Naive thymus-derived CD4-positive, alpha-beta T cell (primary cell): Measurements from ENCODE around the gene BTLA. TPM values are rescaled to one million over a fixed set of nuclear protein-coding genes. Genes with fewer than 3 reads are reported as not detected.

ENCODE experiments used
- ATAC-seq: fragments of 150-1000 bp; cut with Tn5 transposase; 2 replicates; pipeline ENCODE4 v1.10.0; 2021; ENCODE audit warnings: mild to moderate bottlenecking, moderate library complexity
- CTCF ChIA-PET: fragments of 350-600 bp; sonication (Branson Sonifier 250); formaldehyde crosslinking; loops from one replicate; lab custom pipeline; 2021; ENCODE audit warnings: antibody characterized with exemption; lab: Charles Lee
- POLR2A ChIA-PET: fragments of 350-600 bp; sonication (Branson Sonifier 250); formaldehyde crosslinking; loops from one replicate; lab custom pipeline; 2021; ENCODE audit warnings: antibody characterized with exemption, inconsistent platforms; lab: Charles Lee
- DNase-seq, 9 donors: peaks; one replicate each; pipeline versions ENCODE4 v3.0.0 to v3.0.0-alpha.2; 2020 to 2022; ENCODE audit warnings: mixed read lengths in 1 of 9
- H3K27ac ChIP-seq: one replicate; pipeline ENCODE4 v1.7.0; 2013; ENCODE audit warnings: mild to moderate bottlenecking, low read depth, low read length, moderate library complexity
- H3K27me3 ChIP-seq, 2 donors: one replicate each; pipeline ENCODE4 v1.7.0; 2013; ENCODE audit warnings: low read length in 2 of 2, mild to moderate bottlenecking in 2 of 2, moderate library complexity in 2 of 2; ENCODE audit not compliant: control insufficient read depth in 2 of 2, insufficient read depth in 2 of 2
- H3K36me3 ChIP-seq, 3 experiments: 1 replicate in 2 of 3; 2 replicates in 1 of 3; pipeline ENCODE4 v1.7.0; 2013; ENCODE audit warnings: low read length in 3 of 3, mild to moderate bottlenecking in 3 of 3, moderate library complexity in 1 of 3; ENCODE audit not compliant: insufficient read depth in 3 of 3, control insufficient read depth in 2 of 3
- H3K4me1 ChIP-seq, 2 donors: one replicate each; pipeline ENCODE4 v1.7.0; 2013; ENCODE audit warnings: low read length in 2 of 2, mild to moderate bottlenecking in 2 of 2, moderate library complexity in 1 of 2; ENCODE audit not compliant: control insufficient read depth in 2 of 2, insufficient read depth in 2 of 2
- H3K4me3 ChIP-seq: 2 replicates; pipeline ENCODE4 v1.7.0; 2013; ENCODE audit warnings: mild to moderate bottlenecking, low read length
- H3K9me3 ChIP-seq, 3 experiments: 1 replicate in 2 of 3; 2 replicates in 1 of 3; pipeline ENCODE4 v1.7.0; 2013; ENCODE audit warnings: low read length in 3 of 3; ENCODE audit not compliant: control insufficient read depth in 2 of 3
- H3K27ac Mint-ChIP-seq, 9 donors: one replicate each; pipeline ENCODE4 v1.8.0; 2020 to 2022; ENCODE audit warnings: mixed read lengths in 9 of 9, mild to moderate bottlenecking in 8 of 9, moderate library complexity in 5 of 9, inconsistent platforms in 2 of 9
- H3K27me3 Mint-ChIP-seq, 5 donors: one replicate each; pipeline ENCODE4 v1.8.0; 2021 to 2022; ENCODE audit warnings: mixed read lengths in 5 of 5, mild to moderate bottlenecking in 1 of 5
- H3K36me3 Mint-ChIP-seq, 5 donors: one replicate each; pipeline ENCODE4 v1.8.0; 2020 to 2022; ENCODE audit warnings: mixed read lengths in 5 of 5, mild to moderate bottlenecking in 3 of 5, inconsistent platforms in 1 of 5
- H3K4me1 Mint-ChIP-seq, 7 donors: one replicate each; pipeline ENCODE4 v1.8.0; 2020 to 2022; ENCODE audit warnings: mixed read lengths in 7 of 7, mild to moderate bottlenecking in 3 of 7, inconsistent platforms in 1 of 7
- H3K4me3 Mint-ChIP-seq, 10 donors: one replicate each; pipeline ENCODE4 v1.8.0; 2020 to 2022; ENCODE audit warnings: mild to moderate bottlenecking in 10 of 10, mixed read lengths in 10 of 10, moderate library complexity in 6 of 10, inconsistent platforms in 2 of 10
- H3K9me3 Mint-ChIP-seq, 11 donors: one replicate each; pipeline ENCODE4 v1.8.0; 2020 to 2022; ENCODE audit warnings: mixed read lengths in 11 of 11, mild to moderate bottlenecking in 4 of 11, inconsistent platforms in 1 of 11, moderate library complexity in 1 of 11
- intact Hi-C, 2 donors: fragments of 100-400 bp; cut with micrococcal nuclease; formaldehyde crosslinking; loops; one replicate each; pipeline ENCODE4 v1.15.1; 2023
- polyA plus RNA-seq, 2 donors: library from polyadenylated mRNA; unstranded; fragments of 300-500 nt; fragmentation: Illumina TruSeq; gene quantifications; one replicate each; pipeline ENCODE4 v1.2.3, GENCODE V29; 2021
- total RNA-seq, 6 experiments: library from RNA in 5 of 6; stranded (reverse) in 5 of 6; gene quantifications; 1 replicate in 5 of 6; 2 replicates in 1 of 6; pipeline ENCODE4 v1.2.3 and lab custom pipeline; 2021 to 2026

Gene BTLA
- total RNA-seq (10 to 100 TPM; 15.6 to 29.5 (median 26.1) TPM), polyA plus RNA-seq (10 to 100 TPM; 13.3 to 18.5 TPM), total RNA-seq (lab: John Stamatoyannopoulos, UW) (21.1 reads per million, percentile 51 among the genes with 10 or more reads in this experiment)

- peak in 7 of 9 donors; percentile 45 to 65 (median 50) for DNase-seq
- H3K27me3 ChIP-seq: no peaks in the 10 kb centered on the region
- H3K9me3 Mint-ChIP-seq: peaks cover 0 to 5% (median 1%) of the 10 kb centered on the region in 11 donors
- intact Hi-C loops: loop anchor here (1.0 to 10.0 kb wide), 14 partner anchors 7 to 954 kb away; partner anchors contain the start of genes CD200 (in 1 of the 2), CD96 (in 1 of the 2), GTPBP8 (in 1 of the 2) and SLC35A5 (in 1 of the 2)
- H3K9me3 ChIP-seq: no peaks in the 10 kb centered on the region
- H3K27ac Mint-ChIP-seq: peak within 1 kb of the TSS; percentile 88 to 99 (median 94)
- H3K27ac ChIP-seq: peak within 1 kb of the TSS; percentile 68
- POLR2A ChIA-PET: interaction anchor here (0.6 to 4.7 kb wide), 15 partner anchors 9 to 370 kb away, joined by 3 to 30 read pairs (median 3); partner anchors contain the start of gene CD200
- H3K4me1 ChIP-seq: peaks cover 14 to 26% of the 10 kb centered on the region in 2 donors
- H3K4me3 ChIP-seq: peak within 1 kb of the TSS; percentile 80
- CTCF ChIA-PET: interaction anchor here (0.6 to 1.6 kb wide), 7 partner anchors 23 to 388 kb away, joined by 3 to 7 read pairs (median 4); partner anchors contain the start of genes GCSAM and SLC9C1
- H3K36me3 ChIP-seq: no peaks in the 10 kb centered on the region
- ATAC-seq: peak; percentile 81
- H3K4me1 Mint-ChIP-seq: peaks cover 34 to 63% (median 55%) of the 10 kb centered on the region in 7 donors
- H3K36me3 Mint-ChIP-seq: peaks cover 4 to 22% (median 12%) of the 10 kb centered on the region in 5 donors
- peak within 1 kb of the TSS; percentile 85 to 100 (median 97) for H3K4me3 Mint-ChIP-seq
- no peaks in the 10 kb centered on the region for H3K27me3 Mint-ChIP-seq
Measured at GRCh38 chr3:112498914-112499711, at the start of gene BTLA. Gene BTLA (minus strand): TSS chr3:112499472. CDS start chr3:112499358, 114 bp downstream.

- intact Hi-C loops: loop anchor here in 1 of 2 donors (2.0 kb wide), 1 partner anchor 15 kb away; the partner anchor contains the start of gene ATG3
- Mint-ChIP-seq H3K4me3 (no peak overlapping the region), H3K36me3 (peaks cover 3 to 43% (median 29%) of the 10 kb centered on the region in 5 donors), H3K4me1 (peaks cover 3 to 36% (median 16%) of the 10 kb centered on the region in 7 donors), H3K9me3 (no peaks in the 10 kb centered on the region), H3K27me3 (no peaks in the 10 kb centered on the region), H3K27ac (no peak overlapping the region)
- H3K27me3 ChIP-seq: no peaks in the 10 kb centered on the region
- ATAC-seq (no peak), DNase-seq (no peak)
- no peak overlapping the region for H3K4me3 ChIP-seq
- H3K36me3 ChIP-seq: peaks cover 10 to 37% (median 24%) of the 10 kb centered on the region in 3 experiments
- H3K27ac ChIP-seq: no peak overlapping the region
- POLR2A ChIA-PET: interaction anchor here (4.4 kb wide), 1 partner anchor 16 kb away, joined by 24 read pairs; the partner anchor contains the start of genes ATG3 and SLC35A5
- CTCF ChIA-PET: interaction anchor here (0.5 to 1.2 kb wide), 2 partner anchors 12 to 15 kb away, joined by 3 to 5 read pairs; no protein-coding TSS in a partner anchor
- H3K9me3 ChIP-seq: no peaks in the 10 kb centered on the region
- no peaks in the 10 kb centered on the region for H3K4me1 ChIP-seq
Measured at GRCh38 chr3:112546216-112546759, 47.0 kb upstream of the BTLA start.

- Mint-ChIP-seq H3K9me3 (no peaks in the 10 kb centered on the region), H3K27ac (peak overlapping the region in 4 of 9 donors; percentile 32 to 69 (median 52)), H3K27me3 (no peaks in the 10 kb centered on the region), H3K4me3 (no peak overlapping the region), H3K36me3 (peaks cover 0 to 48% (median 11%) of the 10 kb centered on the region in 5 donors), H3K4me1 (peaks cover 2 to 22% (median 12%) of the 10 kb centered on the region in 7 donors)
- ATAC-seq: no peak
- no peak for DNase-seq
- ChIA-PET CTCF (no interaction called here), POLR2A (no interaction called here)
- peaks cover 1 to 49% (median 11%) of the 10 kb centered on the region in 3 experiments for H3K36me3 ChIP-seq
- H3K27ac ChIP-seq: no peak overlapping the region
- intact Hi-C loops: loop anchor here in 1 of 2 donors (1.0 kb wide), 1 partner anchor 9 kb away; no protein-coding TSS in a partner anchor
- H3K27me3 ChIP-seq: no peaks in the 10 kb centered on the region
- no peaks in the 10 kb centered on the region for H3K4me1 ChIP-seq
- no peak overlapping the region for H3K4me3 ChIP-seq
- no peaks in the 10 kb centered on the region for H3K9me3 ChIP-seq
Measured at GRCh38 chr3:112539825-112540650, 40.8 kb upstream of the BTLA start.

- no peak overlapping the region for H3K4me3 Mint-ChIP-seq
- ATAC-seq (peak; percentile 45), DNase-seq (peak in 5 of 9 donors; percentile 25 to 40 (median 25))
- H3K4me1 ChIP-seq: no peaks in the 10 kb centered on the region
- H3K36me3 ChIP-seq: peaks cover 0 to 49% (median 16%) of the 10 kb centered on the region in 3 experiments
- no peaks in the 10 kb centered on the region for H3K9me3 Mint-ChIP-seq
- intact Hi-C loops: loop anchor here (1.0 to 5.0 kb wide), 7 partner anchors 8 to 420 kb away; no protein-coding TSS in a partner anchor
- no peaks in the 10 kb centered on the region for H3K9me3 ChIP-seq
- H3K27me3 ChIP-seq: no peaks in the 10 kb centered on the region
- H3K36me3 Mint-ChIP-seq: peaks cover 7 to 43% (median 8%) of the 10 kb centered on the region in 5 donors
- H3K4me1 Mint-ChIP-seq: peaks cover 0 to 5% (median 3%) of the 10 kb centered on the region in 7 donors
- H3K27me3 Mint-ChIP-seq: no peaks in the 10 kb centered on the region
- no peak overlapping the region for H3K27ac ChIP-seq
- H3K4me3 ChIP-seq: no peak overlapping the region
- CTCF ChIA-PET: interaction anchor here (0.7 to 1.4 kb wide), 12 partner anchors 11 to 420 kb away, joined by 3 to 8 read pairs (median 5); partner anchors contain the start of gene GCSAM
- H3K27ac Mint-ChIP-seq: peak overlapping the region in 6 of 9 donors; percentile 7 to 72 (median 14)
- POLR2A ChIA-PET: no interaction called here
Measured at GRCh38 chr3:112531358-112531781, 32.1 kb upstream of the BTLA start.

GRCh38 chr3:112530573-112530972 is 31.3 kb upstream of the BTLA start:
- Histone ChIP-seq H3K27me3 (no peaks in the 10 kb centered on the region), H3K27ac (no peak overlapping the region), H3K36me3 (peaks cover 0 to 43% (median 15%) of the 10 kb centered on the region in 3 experiments), H3K4me3 (no peak overlapping the region), H3K9me3 (no peaks in the 10 kb centered on the region), H3K4me1 (no peaks in the 10 kb centered on the region)
- intact Hi-C loops: loop anchor here in 1 of 2 donors (5.0 kb wide), 1 partner anchor 393 kb away; no protein-coding TSS in a partner anchor
- peaks cover 4 to 37% (median 8%) of the 10 kb centered on the region in 5 donors for H3K36me3 Mint-ChIP-seq
- H3K27me3 Mint-ChIP-seq: no peaks in the 10 kb centered on the region
- DNase-seq (no peak), ATAC-seq (no peak)
- H3K4me3 Mint-ChIP-seq: no peak overlapping the region
- ChIA-PET POLR2A (no interaction called here), CTCF (interaction anchor here (0.7 to 1.4 kb wide), 10 partner anchors 15 to 420 kb away, joined by 3 to 8 read pairs (median 5); partner anchors contain the start of gene GCSAM)
- H3K4me1 Mint-ChIP-seq: peaks cover 0 to 5% (median 3%) of the 10 kb centered on the region in 7 donors
- H3K27ac Mint-ChIP-seq: no peak overlapping the region
- no peaks in the 10 kb centered on the region for H3K9me3 Mint-ChIP-seq
